Bronchial epithelial cell (primary cell): ENCODE measurements around the gene PKM. TPM values are rescaled to one million over a fixed set of nuclear protein-coding genes. Genes with fewer than 3 reads are reported as not detected.
"Not testable (repeated sequence)": the region's sequence is repeated elsewhere in the genome, so short reads cannot be mapped to it uniquely, and the experiment has no call there.

Source experiments
- DNase-seq: peaks from one replicate; pipeline ENCODE4 v3.0.0-alpha.2; 2010; ENCODE audit warnings: low read depth
- FAIRE-seq: peaks from 2 replicates; lab custom pipeline; 2011; peaks lifted over from hg19 to GRCh38; lab: Jason Lieb, UNC
- H3K27me3 ChIP-seq: 2 replicates; pipeline ENCODE4 v1.5.1; 2011; ENCODE audit warnings: low read length; ENCODE audit not compliant: control insufficient read depth, insufficient read depth
- H3K36me3 ChIP-seq: 2 replicates; pipeline ENCODE4 v1.5.1; 2011; ENCODE audit warnings: low read length; ENCODE audit not compliant: control insufficient read depth, insufficient read depth
- H3K4me3 ChIP-seq: 2 replicates; pipeline ENCODE4 v1.5.1; 2011; ENCODE audit warnings: mild to moderate bottlenecking, low read depth, low read length, control low read depth
- total RNA-seq: library from RNA; depleted of rRNA; stranded (reverse); fragments of >200 nt; gene quantifications from 2 replicates; pipeline ENCODE4 v1.2.1, GENCODE V29; 2014
- TF ChIP-seq, protein P1 (sequence below): IDR thresholded peaks from 2 replicates; pipeline ENCODE4 v1.5.1; 2011; ENCODE audit warnings: mild to moderate bottlenecking, moderate library complexity, low read length, control low read depth, inconsistent platforms; ENCODE audit not compliant: insufficient read depth, severe bottlenecking

Gene PKM
- total RNA-seq, 1 donor from 2014 or later = 1,045 TPM

DNA sequence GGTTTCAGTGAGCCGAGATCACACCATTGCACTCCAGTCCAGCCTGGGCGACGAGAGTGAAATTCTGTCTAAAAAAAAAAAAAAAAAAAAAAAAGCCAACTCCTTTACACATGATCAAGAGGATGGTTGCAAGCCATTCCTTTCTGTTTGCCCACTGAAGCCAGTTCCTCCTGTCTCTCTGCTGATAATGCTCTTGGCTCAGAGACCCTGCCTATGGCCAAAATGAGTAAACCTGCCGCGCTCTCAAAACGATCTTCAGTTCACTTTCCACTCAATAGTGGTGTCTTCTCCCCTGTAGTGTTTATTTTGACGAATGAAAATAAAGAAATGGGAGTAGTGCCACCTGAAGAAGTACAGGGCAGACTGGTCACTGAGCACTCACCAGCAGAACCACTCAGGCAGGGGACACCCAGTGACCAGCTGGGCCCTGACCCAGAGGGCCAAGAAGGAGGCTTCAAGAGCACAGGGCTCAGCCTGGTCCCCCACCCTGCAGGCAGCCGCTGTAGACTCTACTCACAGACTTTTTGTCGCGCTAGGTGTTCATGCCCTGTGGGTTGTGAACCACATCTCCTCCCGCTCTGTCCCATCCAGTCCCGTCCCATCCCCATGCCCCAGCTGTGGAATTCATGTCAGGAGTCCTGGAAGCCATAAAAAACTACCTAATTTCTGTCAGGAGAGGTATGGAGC, 57.0 kb downstream of the PKM start:
- Histone ChIP-seq H3K4me3 (no peak overlapping the region), H3K36me3 (no peaks in the 10 kb centered on the region), H3K27me3 (no peaks in the 10 kb centered on the region)
- no peak for DNase-seq
- TF ChIP-seq, protein P1, sequence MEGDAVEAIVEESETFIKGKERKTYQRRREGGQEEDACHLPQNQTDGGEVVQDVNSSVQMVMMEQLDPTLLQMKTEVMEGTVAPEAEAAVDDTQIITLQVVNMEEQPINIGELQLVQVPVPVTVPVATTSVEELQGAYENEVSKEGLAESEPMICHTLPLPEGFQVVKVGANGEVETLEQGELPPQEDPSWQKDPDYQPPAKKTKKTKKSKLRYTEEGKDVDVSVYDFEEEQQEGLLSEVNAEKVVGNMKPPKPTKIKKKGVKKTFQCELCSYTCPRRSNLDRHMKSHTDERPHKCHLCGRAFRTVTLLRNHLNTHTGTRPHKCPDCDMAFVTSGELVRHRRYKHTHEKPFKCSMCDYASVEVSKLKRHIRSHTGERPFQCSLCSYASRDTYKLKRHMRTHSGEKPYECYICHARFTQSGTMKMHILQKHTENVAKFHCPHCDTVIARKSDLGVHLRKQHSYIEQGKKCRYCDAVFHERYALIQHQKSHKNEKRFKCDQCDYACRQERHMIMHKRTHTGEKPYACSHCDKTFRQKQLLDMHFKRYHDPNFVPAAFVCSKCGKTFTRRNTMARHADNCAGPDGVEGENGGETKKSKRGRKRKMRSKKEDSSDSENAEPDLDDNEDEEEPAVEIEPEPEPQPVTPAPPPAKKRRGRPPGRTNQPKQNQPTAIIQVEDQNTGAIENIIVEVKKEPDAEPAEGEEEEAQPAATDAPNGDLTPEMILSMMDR = no peak
- no peak for FAIRE-seq

DNA sequence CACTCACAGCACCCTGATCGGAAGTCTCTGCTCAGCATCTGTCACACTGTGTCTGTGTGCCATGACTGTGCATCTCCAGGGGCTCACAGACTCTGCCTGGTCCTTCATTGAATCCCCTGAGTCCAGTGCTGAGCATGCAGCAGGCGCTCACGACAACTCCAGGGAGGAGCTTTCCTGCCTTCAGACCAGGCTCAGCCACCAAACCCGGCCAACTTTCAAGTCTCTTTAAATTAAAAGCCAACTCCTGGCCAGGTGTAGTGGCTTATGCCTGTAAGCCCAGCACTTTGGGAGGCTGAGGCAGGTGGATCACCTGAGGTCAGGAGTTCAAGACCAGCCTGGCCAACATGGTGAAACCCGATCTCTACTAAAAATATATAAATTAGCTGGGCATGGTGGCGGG, 57.6 kb downstream of the PKM start:
- TF ChIP-seq, protein P1 = no peak
- DNase-seq (no peak), FAIRE-seq (no peak)
- Histone ChIP-seq H3K36me3 (no peaks in the 10 kb centered on the region), H3K4me3 (no peak overlapping the region), H3K27me3 (no peaks in the 10 kb centered on the region)

DNA sequence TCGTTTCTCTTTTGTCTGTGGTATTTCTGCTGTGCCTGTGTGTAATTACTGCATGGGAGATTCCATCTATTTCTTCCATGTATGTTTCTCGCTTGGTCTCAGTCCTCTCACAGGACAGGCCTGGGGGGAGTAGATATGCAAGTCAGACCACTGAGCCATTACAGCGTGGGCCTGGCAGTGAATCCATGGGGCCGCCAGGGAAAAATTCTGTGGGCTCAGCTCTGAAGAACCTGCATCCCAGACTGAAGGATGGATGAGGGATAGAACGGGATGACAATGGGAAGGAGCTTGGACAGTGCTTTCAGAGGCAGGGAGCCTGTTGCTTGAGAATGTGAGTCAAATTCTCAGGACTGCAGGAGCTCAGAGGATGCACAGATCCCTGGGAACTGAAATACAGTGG, 58.2 kb downstream of the PKM start:
- H3K4me3 ChIP-seq = no peak overlapping the region
- H3K27me3 ChIP-seq = no peaks in the 10 kb centered on the region
- DNase-seq (no peak), FAIRE-seq (no peak)
- no peaks in the 10 kb centered on the region for H3K36me3 ChIP-seq
- TF ChIP-seq, protein P1 = no peak

DNA sequence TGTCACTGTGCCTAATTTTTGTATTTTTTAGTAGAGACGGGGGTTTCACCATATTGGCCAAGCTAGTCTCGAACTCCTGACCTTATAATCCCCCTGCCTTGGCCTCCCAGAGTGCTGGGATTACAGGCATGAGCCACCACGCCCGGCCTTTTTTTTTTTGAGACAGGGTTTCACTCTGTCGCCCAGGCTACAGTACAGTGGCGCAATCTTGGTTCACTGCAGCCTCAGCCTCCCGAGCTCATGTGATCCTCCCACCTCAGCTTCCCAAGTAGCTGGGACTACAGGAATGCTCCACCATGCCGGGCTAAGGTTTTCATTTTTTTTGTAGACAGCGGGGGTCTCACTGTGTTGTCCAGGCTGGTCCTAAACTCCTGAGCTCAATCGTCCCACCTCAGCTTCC, 59.0 kb downstream of the PKM start:
- not testable (repeated sequence) for DNase-seq

DNA sequence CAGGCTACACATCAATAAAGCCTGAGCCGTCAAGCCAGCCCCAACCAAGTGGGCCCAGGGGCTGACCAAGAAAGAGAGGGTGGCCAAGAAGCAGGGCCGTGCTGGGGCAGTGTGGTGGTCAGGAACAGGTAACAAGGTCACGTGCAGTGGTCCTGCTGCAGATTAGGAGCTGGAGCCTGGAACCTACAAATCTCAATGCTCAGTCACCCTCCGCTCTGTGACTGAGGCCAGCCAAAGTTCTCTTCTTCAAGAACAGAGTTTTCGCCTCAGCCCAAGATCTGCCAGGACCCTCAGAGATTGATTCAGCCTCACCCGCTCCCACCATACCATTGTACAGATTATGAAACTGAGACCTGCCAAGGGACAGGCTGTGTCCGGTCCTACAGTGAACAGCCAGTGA, 60.3 kb downstream of the PKM start:
- H3K27me3 ChIP-seq = no peaks in the 10 kb centered on the region
- H3K4me3 ChIP-seq = no peak overlapping the region
- FAIRE-seq (no peak), DNase-seq (no peak)
- TF ChIP-seq, protein P1 = no peak
- no peaks in the 10 kb centered on the region for H3K36me3 ChIP-seq

More for the DNA sequence above, 59.0 kb downstream of the PKM start:
- not testable (repeated sequence) for FAIRE-seq, H3K4me3 ChIP-seq, H3K27me3 ChIP-seq, H3K36me3 ChIP-seq

DNA sequence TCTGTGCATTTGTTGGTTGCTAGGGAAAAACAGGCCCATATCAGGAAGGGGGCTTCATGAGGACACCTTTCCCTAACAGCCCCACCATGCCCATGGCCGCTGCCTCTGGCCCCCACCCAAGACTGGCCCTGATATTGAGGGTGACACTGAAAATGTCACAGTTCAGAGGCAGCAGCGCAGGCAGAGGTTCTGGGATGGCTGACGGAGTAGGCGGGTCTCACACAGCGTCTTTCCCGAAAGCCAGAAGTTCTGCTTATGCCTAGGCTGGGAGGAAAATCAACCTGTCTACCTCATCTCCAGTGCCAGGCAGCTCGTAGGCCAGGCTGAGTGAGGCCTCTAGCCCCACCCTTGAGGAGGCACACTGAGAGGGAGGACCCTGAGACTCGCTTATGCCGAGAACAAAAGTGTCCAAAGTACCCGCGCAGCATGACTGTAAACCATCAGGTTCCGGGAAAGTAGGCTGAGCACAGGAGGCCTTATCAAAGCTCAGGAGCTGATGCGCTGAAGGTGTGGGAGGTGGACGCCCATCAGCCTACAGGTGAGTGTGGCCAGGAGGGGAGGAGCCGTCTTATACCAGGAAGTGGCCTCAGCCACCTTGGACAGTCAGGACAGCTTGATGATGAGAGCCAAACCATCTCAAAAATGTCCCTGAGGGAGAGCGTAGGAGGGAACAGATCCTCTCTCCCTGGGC, 60.9 kb downstream of the PKM start:
- DNase-seq (no peak), FAIRE-seq (peak; percentile 77)
- Histone ChIP-seq H3K4me3 (no peak overlapping the region), H3K27me3 (no peaks in the 10 kb centered on the region), H3K36me3 (no peaks in the 10 kb centered on the region)
- TF ChIP-seq, protein P1 = no peak
